GM19324 (cell line): ENCODE results near the gene CHST10.
"Not testable (repeated sequence)": the region's sequence is repeated elsewhere in the genome, so short reads cannot be mapped to it uniquely, and the experiment has no call there.

Experiments
- ATAC-seq: cut with Tn5 transposase; IDR thresholded peaks from one replicate; pipeline ENCODE4 v1.9.1; 2021; ENCODE audit warnings: mild to moderate bottlenecking, moderate library complexity; ENCODE audit not compliant: unreplicated experiment, low FRiP score

CHST10 gene

DNA sequence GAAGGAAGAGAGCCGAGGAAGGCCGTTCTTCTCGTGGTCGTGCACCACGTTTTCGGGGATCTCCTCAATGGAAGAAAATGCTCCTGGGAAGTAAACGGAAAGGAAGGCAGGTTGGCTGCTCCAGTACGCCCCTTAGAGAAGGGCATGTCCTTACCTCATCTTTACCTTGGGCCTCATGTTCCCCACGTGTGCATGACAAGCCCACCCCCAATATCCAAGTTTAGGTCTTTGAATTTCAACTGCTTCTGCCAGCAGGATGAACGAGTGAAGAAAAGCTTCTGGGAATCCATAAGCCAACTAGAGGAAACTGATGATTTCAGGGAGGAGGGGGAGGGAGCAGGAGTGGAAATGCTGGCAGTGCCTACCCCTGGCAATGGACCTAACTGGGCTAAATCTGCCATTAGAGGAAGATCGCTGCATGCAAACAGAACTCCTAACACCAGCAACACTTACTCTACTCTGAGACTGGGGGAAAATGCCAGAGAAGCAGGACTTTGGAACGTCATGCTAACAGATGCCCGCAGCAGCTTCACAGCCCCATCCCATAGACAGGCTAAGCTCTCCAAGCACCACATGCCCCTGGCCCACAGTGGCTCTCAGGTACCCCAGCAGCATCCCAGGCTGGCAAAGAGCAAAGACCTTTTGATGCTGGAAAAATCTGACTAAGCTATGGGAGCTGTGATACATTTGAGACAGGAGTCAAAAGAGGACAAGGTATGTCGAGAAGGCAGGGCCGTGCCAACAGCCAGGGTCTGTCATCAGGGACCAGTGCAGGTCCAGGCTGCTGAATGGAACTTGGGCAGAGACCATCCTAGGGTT lies 21.7 kb downstream of the CHST10 start:
- no peak for ATAC-seq

DNA sequence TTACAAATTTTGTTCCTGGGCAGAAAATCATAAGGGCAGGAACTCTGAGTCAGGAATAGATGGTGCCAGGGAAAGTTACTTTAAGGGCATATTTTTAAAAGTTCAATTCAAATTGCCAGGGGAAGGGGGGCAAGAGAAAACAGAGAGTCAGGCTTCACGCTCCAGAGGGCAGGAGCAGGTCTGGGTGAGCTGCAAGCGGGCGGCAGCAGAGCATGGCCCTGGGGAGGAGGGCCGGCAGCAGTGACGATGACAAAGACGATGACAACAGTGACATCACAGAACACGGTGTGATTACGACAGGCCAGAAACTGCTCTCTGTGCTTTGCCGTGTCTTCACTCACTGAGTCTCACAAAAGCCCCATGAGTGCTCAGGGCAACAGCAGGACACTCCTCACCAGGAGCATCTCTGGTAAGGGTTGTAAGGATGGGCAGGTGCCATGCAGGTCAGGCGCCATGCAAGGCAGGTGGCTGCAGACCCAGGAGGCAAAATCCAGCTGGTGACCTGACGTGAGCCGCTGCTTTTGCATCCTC lies 23.3 kb downstream of the CHST10 start:
- ATAC-seq = peak; percentile 21

DNA sequence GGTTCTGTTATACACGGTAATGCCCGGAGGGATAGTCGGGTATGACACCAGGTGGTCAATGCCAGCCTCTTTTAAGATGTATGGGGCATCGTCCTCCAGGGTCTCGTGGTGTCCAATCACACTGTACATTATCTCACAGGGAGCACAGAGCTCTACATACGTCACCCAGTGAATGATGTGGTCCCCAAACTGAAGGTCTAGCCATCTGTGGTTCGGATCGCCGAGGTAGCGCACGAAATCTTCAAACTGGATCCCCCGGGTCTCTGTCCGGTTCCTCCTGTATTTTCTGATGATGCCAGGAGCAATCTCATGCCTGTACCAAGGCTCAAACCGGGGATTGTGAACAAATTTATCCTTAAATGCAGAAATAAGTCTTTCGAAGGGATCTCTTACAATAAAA lies 24.1 kb downstream of the CHST10 start:
- no peak for ATAC-seq

DNA sequence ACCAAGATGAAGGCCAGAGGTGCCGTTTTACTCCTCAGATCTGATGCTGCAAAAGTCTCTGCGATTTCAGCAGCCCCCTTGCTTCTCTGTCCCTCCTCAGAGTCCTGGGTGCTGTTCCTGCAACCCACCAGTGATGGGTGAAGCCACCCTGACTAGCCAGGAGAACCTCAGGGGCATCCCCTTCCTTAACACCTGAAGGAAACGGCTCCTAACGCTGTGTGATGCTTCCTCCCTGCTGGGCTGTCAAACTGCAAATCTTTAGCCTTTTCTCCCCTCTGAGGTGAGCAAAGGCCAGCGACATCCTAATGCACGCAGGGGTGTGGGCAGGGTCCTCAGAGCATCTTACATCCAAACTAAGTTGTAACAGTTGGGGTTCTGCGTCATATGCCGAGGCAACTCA lies 24.8 kb downstream of the CHST10 start:
- ATAC-seq = no peak

DNA sequence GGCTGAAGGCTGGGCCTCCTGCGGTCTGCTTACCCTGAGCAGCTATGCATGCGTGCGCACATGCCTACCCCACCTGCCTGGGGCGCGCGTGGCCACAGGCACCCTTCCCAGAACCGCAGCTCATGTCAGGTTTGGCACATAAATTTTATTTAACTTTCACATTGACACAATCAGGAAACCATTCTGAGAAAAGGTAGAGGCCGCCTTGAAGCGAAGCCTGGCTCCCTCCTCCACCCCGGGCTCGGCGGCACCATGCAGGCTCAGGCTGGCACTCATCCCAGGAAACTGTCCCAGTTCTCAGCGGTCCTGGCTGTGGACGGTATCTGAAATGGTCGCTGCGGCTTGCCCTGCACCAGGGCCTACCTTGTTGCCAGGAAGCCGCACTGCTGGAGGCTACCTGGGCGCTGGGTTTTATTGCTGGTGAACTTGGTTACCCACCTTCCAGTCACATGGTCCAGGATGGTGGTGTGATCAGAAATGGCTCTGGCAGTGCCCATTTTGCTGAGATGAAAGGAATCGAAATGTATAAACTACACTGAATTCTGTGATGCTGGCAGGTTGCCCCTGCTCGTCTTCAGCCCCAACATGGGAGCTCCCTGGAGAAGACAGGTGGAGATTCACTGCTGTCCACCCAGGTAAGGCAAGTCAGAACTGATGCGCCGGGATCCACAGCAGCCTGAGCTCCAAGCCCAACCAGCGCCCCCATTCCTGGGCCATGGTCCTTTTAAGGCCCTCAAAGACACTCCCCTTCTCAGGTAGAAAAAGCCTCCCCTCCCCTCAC lies 25.5 kb downstream of the CHST10 start:
- no peak for ATAC-seq

DNA sequence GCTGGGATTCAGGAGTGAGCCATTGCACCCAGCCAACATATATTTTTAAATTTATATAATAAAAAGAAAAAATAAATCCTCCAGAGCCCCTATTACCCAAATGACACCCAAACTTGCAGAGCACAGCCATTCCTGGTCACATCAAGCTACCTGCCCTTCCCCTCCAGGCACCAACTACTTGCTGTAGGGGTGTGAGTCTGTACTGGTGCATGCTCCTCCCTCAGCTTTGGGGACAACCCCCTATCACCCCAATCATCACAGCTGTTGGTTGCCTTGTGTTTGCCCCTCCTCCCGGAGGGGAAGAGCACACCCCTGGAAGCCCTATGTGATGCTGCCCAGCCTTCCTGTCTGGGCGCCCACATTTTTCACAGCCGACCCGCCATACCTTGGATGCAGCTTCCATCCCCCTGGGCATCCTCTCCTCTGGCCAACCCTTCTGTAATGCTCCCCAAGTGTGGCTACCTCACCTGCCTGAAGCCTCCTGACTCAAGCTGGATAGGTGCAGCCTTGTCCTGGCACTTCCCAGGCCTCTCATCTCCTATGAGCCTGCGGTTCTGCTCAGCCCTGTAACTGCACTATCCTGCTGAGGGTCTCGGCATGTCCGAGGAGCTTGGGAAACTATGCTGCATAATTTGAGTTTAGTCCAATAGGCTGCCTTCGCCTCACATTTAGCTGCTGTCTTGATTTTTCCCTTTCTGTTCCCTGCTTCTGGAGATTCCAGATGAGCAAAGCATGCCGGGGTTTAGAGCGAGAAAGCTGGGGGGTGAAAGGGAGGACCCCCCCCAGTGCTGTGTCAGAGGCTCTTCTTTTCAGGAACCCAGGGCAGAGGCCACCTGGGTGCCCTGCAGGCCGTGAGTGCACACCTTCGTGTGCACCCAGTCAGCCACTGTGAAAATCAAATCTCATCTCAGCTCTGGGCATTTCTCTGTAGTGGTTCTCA lies 27.2 kb downstream of the CHST10 start:
- ATAC-seq = no peak

DNA sequence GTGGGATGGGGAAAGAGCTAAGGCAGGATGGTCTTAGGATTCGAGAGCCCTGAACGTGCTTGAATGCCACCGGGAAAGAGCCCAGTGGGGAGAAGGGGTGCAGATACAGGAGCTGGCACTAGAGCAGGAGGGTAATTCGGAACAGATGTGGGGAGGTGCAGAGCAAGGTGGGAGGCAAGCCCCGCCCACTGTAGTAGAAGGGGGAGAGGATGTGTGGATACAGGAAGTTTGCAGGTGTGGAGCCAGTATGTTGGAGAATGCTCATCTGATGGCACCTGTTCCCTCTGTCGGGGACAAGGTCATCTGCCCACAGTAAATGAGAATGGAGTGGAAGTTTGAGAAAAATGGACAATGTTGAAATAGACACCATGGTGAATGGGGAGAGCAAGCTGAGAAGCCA lies 28.8 kb downstream of the CHST10 start:
- no peak for ATAC-seq

DNA sequence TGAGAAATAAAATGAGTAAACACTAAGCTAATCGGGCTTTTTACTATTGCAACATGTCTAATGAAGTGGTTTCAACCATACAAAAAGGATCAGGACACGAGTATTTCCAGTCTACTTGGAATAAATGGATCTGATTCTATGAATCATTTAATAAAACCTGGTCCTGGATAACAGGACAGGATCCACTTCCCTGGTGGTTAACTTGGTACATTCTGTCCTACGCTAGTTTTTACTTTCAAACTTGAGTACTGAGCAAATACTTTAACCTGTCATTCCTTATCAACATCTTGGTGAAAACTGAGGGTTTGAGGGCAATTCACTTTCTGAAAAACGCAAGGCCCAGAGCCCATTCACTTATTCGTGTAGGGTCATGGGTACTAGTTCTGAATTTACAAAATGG lies 33.5 kb downstream of the CHST10 start:
- ATAC-seq = no peak

DNA sequence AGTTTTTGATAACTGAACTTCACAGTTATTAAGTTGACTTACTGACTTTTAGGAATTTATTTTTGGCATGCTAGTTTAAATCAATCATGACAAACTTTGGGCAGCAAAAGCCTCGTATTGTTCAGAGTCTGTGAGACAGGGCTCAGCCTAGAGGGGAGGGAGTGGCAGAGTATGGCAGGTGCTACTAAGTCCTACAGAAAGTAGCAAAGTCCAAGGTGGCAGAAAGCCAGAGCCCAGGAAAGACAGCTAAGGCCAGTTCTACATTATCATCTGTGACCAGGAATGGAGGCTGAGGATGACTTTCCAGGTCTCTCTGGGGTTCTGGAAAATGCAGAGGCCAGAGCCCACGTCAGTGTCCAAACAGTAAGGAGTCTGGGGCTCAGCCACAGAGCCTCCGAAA lies 34.2 kb downstream of the CHST10 start:
- no peak for ATAC-seq

DNA sequence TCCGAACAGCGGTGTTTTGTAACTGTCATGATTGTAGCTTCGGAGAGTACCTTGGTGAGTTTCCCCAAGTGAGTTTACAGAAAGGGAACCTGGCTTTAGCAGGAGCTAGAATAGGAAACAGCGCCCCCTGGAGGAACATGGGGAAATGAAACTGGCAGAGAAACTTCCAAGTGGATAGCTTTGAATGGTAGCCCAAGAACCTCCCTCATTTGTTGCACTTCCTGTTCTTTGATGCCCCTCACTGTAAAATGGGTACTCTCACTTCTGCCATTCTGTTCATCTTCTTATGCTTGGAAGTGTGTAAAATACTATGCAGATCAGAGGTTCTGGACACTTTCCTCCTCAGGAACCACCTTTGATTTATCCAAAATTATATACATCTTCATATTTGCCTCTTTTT lies 36.2 kb downstream of the CHST10 start:
- ATAC-seq = peak; percentile 55

DNA sequence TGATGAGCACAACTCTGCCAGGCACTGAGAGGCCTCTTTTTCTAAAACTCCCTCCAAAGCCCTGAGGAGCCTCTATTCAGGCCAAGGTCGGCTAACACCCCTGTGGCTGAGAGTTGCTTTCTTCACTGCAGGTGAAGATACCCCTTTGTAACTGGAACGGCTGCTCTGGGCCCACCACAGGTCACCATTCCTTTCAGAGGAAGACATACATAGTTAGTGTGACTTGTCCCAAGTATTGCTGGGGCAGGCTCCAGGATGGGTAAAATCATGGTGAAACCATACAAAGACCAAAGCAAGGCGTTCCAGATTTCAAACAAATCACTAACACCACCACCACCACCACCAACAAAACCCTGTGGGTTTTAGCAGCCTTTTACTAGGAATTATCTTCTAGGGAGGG lies 36.8 kb downstream of the CHST10 start:
- no peak for ATAC-seq

DNA sequence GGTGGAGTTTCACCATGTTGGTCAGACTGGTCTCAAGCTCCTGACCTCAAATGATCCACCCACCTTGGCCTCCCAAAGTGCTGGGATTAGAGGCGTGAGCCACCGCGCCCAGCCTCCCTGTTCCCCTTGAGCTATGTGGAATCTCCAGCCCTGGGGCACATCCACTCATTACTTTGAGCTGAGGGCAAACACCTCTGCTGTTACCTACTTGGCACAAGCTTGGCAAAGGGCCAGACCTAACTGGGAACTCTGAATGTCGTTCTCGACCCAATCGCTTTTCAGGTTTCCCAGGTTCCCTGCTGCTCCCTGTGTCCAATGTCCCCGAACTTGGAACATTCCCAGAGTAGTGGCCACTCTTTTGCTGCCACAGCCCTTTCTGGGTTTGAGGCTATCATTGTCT lies 40.6 kb downstream of the CHST10 start:
- no peak for ATAC-seq

DNA sequence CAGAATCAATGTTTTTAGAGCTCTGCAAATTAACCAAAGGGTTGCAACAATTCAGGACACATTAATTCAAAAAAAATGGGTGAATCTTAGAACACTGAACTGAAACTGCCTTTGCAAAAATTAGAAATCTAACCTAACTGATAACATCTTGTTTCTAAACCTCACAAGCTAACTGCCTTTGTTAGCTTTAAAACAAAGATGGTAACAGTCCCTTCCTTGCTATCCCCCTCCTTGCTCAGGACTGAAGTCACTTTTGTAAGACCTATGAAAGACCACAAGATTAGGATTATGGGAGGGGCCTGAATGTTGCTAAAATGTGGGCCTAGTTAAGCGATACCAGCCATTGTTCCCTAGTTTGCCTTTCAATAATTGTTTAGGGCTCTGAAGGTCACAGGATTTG lies 50.3 kb downstream of the CHST10 start:
- ATAC-seq = no peak

DNA sequence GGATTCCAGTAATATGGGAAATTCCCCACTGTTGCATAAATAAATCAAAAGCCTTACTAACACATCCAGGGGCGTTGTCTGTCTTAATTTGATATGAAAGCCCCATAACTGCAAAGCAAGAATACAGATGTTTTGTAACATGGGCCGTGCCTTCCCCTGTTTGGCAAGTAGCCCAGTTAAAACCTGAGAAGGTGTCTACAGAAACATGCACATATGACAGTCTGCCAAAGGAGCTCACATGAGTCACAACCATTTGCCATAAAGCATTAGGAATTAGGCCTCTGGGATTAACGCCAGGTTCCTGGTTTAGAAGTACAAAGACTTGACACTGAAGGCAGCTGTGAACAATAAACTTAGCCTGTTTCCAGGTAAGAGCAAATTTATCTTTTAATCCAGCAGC lies 52.0 kb downstream of the CHST10 start:
- no peak for ATAC-seq

DNA sequence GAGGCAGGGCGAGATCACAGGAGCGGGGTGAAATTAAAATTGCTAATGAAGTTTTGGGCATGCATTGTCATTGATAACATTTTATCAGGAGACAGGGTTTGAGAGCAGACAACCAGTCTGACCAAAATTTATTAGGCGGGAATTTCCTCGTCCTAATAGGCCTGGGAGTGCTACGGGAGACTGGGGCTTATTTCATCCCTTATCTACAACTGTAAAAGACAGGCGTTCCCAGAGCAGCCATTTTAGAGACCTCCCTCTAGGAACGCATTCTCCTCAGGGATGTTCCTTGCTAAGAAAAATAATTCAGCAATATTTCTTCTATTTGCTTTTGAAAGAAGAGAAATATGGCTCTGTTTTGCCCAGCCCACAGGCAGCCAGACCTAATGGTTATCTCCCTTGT lies 55.2 kb downstream of the CHST10 start:
- ATAC-seq = not testable (repeated sequence)

DNA sequence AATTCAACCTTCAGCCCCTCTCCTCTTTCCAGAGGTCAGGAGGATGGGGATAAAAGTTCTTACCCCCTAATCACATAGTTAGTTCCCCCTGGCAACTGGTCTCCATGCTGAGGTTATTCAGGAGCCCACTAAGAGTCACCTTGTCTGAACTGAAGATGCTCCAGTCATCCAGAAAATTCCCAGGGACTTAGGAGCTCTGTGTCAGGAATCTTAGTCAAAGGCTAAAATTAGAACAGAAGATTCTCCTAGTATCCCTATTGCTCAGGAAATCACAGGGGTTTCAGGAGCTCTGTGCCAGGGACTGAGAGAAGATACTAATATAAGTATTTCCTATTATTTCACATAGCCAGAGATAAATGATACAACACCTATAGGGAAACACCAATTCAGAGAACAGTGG lies 57.9 kb downstream of the CHST10 start:
- ATAC-seq = no peak

DNA sequence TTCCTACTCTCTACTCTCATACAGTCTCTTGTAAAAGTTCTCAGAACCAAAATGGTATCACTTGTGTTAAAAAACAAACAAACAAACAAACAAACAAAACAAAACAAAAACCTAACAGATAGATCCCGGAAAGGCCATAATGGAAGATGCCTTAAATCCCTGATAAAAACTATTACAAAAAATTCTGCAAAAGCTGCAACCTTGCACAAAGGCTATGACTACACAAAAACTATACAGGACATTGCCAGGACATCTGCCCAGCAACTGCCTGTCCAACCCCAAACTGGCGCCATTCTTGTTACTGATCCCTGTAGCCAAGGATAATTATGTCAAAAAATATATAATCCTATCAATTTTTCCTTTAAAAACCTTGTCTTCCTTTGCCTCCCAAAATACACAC lies 58.9 kb downstream of the CHST10 start:
- no peak for ATAC-seq

DNA sequence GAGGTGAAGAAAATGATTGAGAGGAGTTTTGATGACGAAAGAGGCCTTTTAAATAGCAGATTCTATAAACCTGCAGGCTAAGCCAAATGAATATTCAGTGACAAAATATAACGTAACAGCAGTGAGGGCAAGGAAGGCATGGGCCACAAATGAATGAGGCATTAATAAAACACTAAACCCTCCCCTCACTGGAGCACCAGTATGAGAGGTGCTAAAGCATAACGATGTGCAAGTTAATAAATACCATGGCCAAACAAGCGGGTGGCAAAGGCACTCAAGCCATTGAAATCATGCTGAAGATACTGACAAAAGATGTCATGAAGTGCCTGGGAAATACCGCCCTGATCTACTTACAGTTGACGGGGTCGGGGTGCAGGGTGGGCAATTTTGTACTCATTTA lies 64.9 kb downstream of the CHST10 start:
- no peak for ATAC-seq

DNA sequence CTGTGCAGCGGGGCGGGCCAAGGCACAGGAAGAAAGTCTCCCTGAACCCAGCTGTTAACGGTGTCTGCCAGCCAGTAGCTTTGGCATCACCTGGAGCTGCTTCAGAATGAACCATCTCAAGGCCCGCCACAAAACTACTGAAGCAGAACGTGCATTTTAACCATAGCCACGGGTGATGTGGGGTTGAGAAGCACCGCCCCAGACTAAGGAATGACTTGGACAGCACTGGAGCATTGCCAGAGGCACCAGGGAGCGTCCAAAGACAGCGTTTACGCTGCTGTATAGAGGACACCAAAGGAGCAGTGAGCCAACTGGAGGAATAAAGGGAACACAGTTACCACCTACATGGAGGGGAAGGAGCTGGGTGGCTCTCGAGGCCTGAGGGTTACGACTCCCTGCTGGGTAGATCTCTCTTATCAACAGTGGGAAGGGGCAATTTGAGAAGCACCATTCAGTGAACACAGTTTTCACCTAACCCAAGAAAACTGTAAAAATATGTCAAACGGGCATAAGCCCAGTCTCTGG lies 66.7 kb downstream of the CHST10 start:
- no peak for ATAC-seq

DNA sequence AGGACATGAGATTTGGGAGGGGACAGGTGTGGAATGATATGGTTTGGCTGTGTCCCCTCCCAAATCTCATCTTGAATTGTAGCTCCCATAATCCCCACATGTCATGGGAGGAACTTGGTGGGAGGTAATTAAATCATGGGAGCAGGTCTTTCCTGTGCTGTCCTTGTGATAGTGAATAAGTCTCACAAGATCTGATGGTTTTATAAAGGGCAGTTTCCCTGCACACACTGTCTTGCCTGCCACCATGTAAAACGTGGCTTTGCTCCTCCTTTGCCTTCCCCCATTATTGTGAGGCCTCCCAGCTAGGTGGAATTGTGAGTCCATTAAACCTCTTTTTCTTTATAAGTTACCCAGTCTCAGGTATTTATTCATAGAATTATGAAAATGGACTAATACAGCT lies 72.3 kb downstream of the CHST10 start:
- ATAC-seq = not testable (repeated sequence)
